Measurements from ENCODE around the gene SH3RF2.
"Not testable (repeated sequence)": the region's sequence is repeated elsewhere in the genome, so short reads cannot be mapped to it uniquely, and the experiment has no call there.

The SH3RF2 gene

GRCh38 chr5:145951071-145951470 lies 14.7 kb downstream of the SH3RF2 start:
- no peak for DNase-seq

- DNase-seq, result no peak
These were observed 16.8 kb downstream of the SH3RF2 start for GRCh38 chr5:145953202-145953601.

- DNase-seq, result not testable (repeated sequence)
These were observed 17.8 kb downstream of the SH3RF2 start for GRCh38 chr5:145954140-145954539.

GRCh38 chr5:145957388-145957787 lies 21.0 kb downstream of the SH3RF2 start:
- DNase-seq, result no peak

- no peak for DNase-seq
These were observed 22.1 kb downstream of the SH3RF2 start for GRCh38 chr5:145958436-145958835.

- DNase-seq, result no peak
These were observed 23.8 kb downstream of the SH3RF2 start for GRCh38 chr5:145960166-145960565.

GRCh38 chr5:145960848-145961600 lies 24.6 kb downstream of the SH3RF2 start:
- DNase-seq, result no peak

GRCh38 chr5:145962001-145962400 lies 25.6 kb downstream of the SH3RF2 start:
- no peak for DNase-seq

GRCh38 chr5:145964008-145964407 lies 27.6 kb downstream of the SH3RF2 start:
- not testable (repeated sequence) for DNase-seq

GRCh38 chr5:145965804-145966203 lies 29.4 kb downstream of the SH3RF2 start:
- DNase-seq, result no peak

GRCh38 chr5:145967296-145967695 lies 30.9 kb downstream of the SH3RF2 start:
- DNase-seq, result no peak

- DNase-seq, result no peak
These were observed 32.8 kb downstream of the SH3RF2 start for GRCh38 chr5:145968970-145969713.

- DNase-seq, result no peak
These were observed 33.3 kb downstream of the SH3RF2 start for GRCh38 chr5:145969714-145970092.

GRCh38 chr5:145971108-145971507 lies 34.7 kb downstream of the SH3RF2 start:
- no peak for DNase-seq

GRCh38 chr5:145971701-145972100 lies 35.3 kb downstream of the SH3RF2 start:
- no peak for DNase-seq

- DNase-seq, result no peak
These were observed 38.6 kb downstream of the SH3RF2 start for GRCh38 chr5:145975001-145975360.

GRCh38 chr5:145975361-145976066 lies 39.1 kb downstream of the SH3RF2 start:
- no peak for DNase-seq

- no peak for DNase-seq
These were observed 40.2 kb downstream of the SH3RF2 start for GRCh38 chr5:145976431-145977155.

GRCh38 chr5:145978171-145978570 lies 41.8 kb downstream of the SH3RF2 start:
- no peak for DNase-seq

GRCh38 chr5:145978708-145979107 lies 42.3 kb downstream of the SH3RF2 start:
- no peak for DNase-seq

- DNase-seq, result no peak
These were observed 43.2 kb downstream of the SH3RF2 start for GRCh38 chr5:145979270-145980223.

- no peak for DNase-seq
These were observed 43.9 kb downstream of the SH3RF2 start for GRCh38 chr5:145980259-145980658.

Data from femur (tissue), 1 donor.